Motor neuron (in vitro differentiated cells): ENCODE data around the gene GLP2R. TPM values are rescaled to one million over a fixed set of nuclear protein-coding genes. Genes with fewer than 3 reads are reported as not detected.

ENCODE experiments used
- ATAC-seq, 8 experiments: fragments of 200-7000 bp; cut with Tn5 transposase; replicated peaks in 6 of 8; 2 replicates each; pipeline ENCODE4 v1.8.0; 2021; ENCODE audit warnings: mild to moderate bottlenecking in 8 of 8, moderate library complexity in 8 of 8
- H3K27ac ChIP-seq, 2 donors: fragments of 250-450 bp; sonication (Bioruptor Pico); 2 replicates each; pipeline ENCODE4 v1.9.0; 2021; ENCODE audit warnings: antibody characterized with exemption in 2 of 2, mild to moderate bottlenecking in 2 of 2, moderate library complexity in 1 of 2
- H3K4me1 ChIP-seq, 2 donors: fragments of 250-450 bp; sonication (Bioruptor Pico); replicated peaks in 1 of 2; 2 replicates each; pipeline ENCODE4 v1.6.1; 2021; ENCODE audit warnings: antibody characterized with exemption in 2 of 2, mild to moderate bottlenecking in 2 of 2, moderate library complexity in 1 of 2
- H3K4me3 ChIP-seq, 5 donors: fragments of 250-450 bp; sonication (Bioruptor Pico); 2 replicates each; pipeline ENCODE4 v1.9.0; 2021; ENCODE audit warnings: antibody characterized with exemption in 5 of 5, mild to moderate bottlenecking in 5 of 5, moderate library complexity in 4 of 5
- WGBS, 10 experiments: fragments of 450-650 bp; shearing (Covaris generic); methylation state at CpG; one replicate each; pipeline ENCODE4 v1.0.0; 2022; 5-methylcytosine and 5-hydroxymethylcytosine counted together
- in situ Hi-C, 9 experiments: fragments of 400-800 bp; cut with MboI; loops; one replicate each; pipeline ENCODE4 v1.15.0; 2021; ENCODE audit warnings: low sequenced_read_pairs in 9 of 9, low pct_unique_long_range_greater_than_20kb in 2 of 9; ENCODE audit not compliant: unreplicated experiment in 9 of 9
- total RNA-seq, 8 experiments: library from RNA; unstranded; fragments of 300-600 nt; gene quantifications; 2 replicates each; pipeline versions ENCODE4 v1.2.3 to v1.2.4, GENCODE V29; 2022

Gene GLP2R
- total RNA-seq, 8 experiments from 2014 or later: 0.09 to 0.52 (median 0.14) TPM; not detected in 2

GRCh38 chr17:9801505-9801904 lies 24.2 kb upstream of the GLP2R start:
- no peak for ATAC-seq
- no peaks in the 10 kb centered on the region for H3K4me1 ChIP-seq
- 0 to 100% (median 83%) methylated on average over 1 to 2 of the region's 2 CpGs; no CpG with 5 or more reads in 1 of the 10 experiments for WGBS, 10 experiments
- in situ Hi-C loops: no loop called here
- H3K27ac ChIP-seq: no peak overlapping the region
- H3K4me3 ChIP-seq: no peak overlapping the region

- in situ Hi-C loops: no loop called here
- peak in 3 of 8 experiments; percentile 68 to 93 (median 89) for ATAC-seq
- WGBS, 10 experiments: 40 to 83% (median 65%) methylated on average over 1 to 4 of the region's 13 CpGs; no CpG with 5 or more reads in 5 of the 10 experiments
- Histone ChIP-seq H3K4me3 (no peak overlapping the region), H3K4me1 (no peaks in the 10 kb centered on the region), H3K27ac (no peak overlapping the region)
These were observed 23.4 kb upstream of the GLP2R start for GRCh38 chr17:9802294-9802693.

GRCh38 chr17:9802697-9803096 lies 23.0 kb upstream of the GLP2R start:
- Histone ChIP-seq H3K4me3 (no peak overlapping the region), H3K27ac (no peak overlapping the region), H3K4me1 (no peaks in the 10 kb centered on the region)
- in situ Hi-C loops: no loop called here
- 0 to 83% (median 5%) methylated on average over 1 to 2 of the region's 4 CpGs; no CpG with 5 or more reads in 4 of the 10 experiments for WGBS, 10 experiments
- peak in 2 of 8 experiments; percentile 71 to 78 for ATAC-seq

GRCh38 chr17:9805769-9806168 lies 20.0 kb upstream of the GLP2R start:
- H3K4me1 ChIP-seq: no peaks in the 10 kb centered on the region
- no peak for ATAC-seq
- H3K27ac ChIP-seq: no peak overlapping the region
- WGBS, 10 experiments: 32 to 100% (median 61%) methylated on average over 1 to 4 of the region's 4 CpGs; no CpG with 5 or more reads in 2 of the 10 experiments
- in situ Hi-C loops: no loop called here
- no peak overlapping the region for H3K4me3 ChIP-seq

- Histone ChIP-seq H3K4me3 (no peak overlapping the region), H3K27ac (no peak overlapping the region), H3K4me1 (no peaks in the 10 kb centered on the region)
- WGBS, 10 experiments: 0 to 77% (median 40%) methylated on average over 1 to 6 of the region's 6 CpGs; no CpG with 5 or more reads in 1 of the 10 experiments
- no peak for ATAC-seq
- in situ Hi-C loops: no loop called here
These were observed 19.0 kb upstream of the GLP2R start for GRCh38 chr17:9806699-9807098.

- WGBS, 10 experiments: 43 to 95% (median 84%) methylated on average over 1 to 5 of the region's 8 CpGs; no CpG with 5 or more reads in 3 of the 10 experiments
- no peak overlapping the region for H3K4me3 ChIP-seq
- H3K27ac ChIP-seq: no peak overlapping the region
- in situ Hi-C loops: no loop called here
- no peaks in the 10 kb centered on the region for H3K4me1 ChIP-seq
- ATAC-seq: no peak
These were observed 16.3 kb upstream of the GLP2R start for GRCh38 chr17:9809409-9809808.

- ATAC-seq: no peak
- in situ Hi-C loops: no loop called here
- Histone ChIP-seq H3K4me3 (no peak overlapping the region), H3K27ac (no peak overlapping the region), H3K4me1 (no peaks in the 10 kb centered on the region)
- WGBS, 10 experiments: 0 to 82% (median 52%) methylated on average over 1 to 4 of the region's 4 CpGs; no CpG with 5 or more reads in 2 of the 10 experiments
These were observed 15.4 kb upstream of the GLP2R start for GRCh38 chr17:9810100-9810949.

GRCh38 chr17:9811086-9811485 lies 14.6 kb upstream of the GLP2R start:
- WGBS, 10 experiments: 25 to 100% (median 80%) methylated on average over 1 to 5 of the region's 5 CpGs; no CpG with 5 or more reads in 1 of the 10 experiments
- no peak for ATAC-seq
- no peaks in the 10 kb centered on the region for H3K4me1 ChIP-seq
- no peak overlapping the region for H3K4me3 ChIP-seq
- no peak overlapping the region for H3K27ac ChIP-seq
- in situ Hi-C loops: no loop called here

- ATAC-seq: no peak
- 0 to 86% (median 70%) methylated on average over 1 to 7 of the region's 11 CpGs; no CpG with 5 or more reads in 2 of the 10 experiments for WGBS, 10 experiments
- in situ Hi-C loops: no loop called here
- Histone ChIP-seq H3K4me3 (no peak overlapping the region), H3K4me1 (no peaks in the 10 kb centered on the region), H3K27ac (no peak overlapping the region)
These were observed 14.2 kb upstream of the GLP2R start for GRCh38 chr17:9811537-9811936.

- in situ Hi-C loops: no loop called here
- no peak for ATAC-seq
- WGBS, 10 experiments: 60 to 100% (median 89%) methylated on average over 1 to 8 of the region's 9 CpGs; no CpG with 5 or more reads in 2 of the 10 experiments
- Histone ChIP-seq H3K27ac (no peak overlapping the region), H3K4me3 (no peak overlapping the region), H3K4me1 (no peaks in the 10 kb centered on the region)
These were observed 12.6 kb upstream of the GLP2R start for GRCh38 chr17:9813166-9813565.

GRCh38 chr17:9814337-9814945 lies 11.3 kb upstream of the GLP2R start:
- 56 to 100% (median 73%) methylated on average over 3 to 13 of the region's 14 CpGs; no CpG with 5 or more reads in 3 of the 10 experiments for WGBS, 10 experiments
- Histone ChIP-seq H3K27ac (no peak overlapping the region), H3K4me1 (no peaks in the 10 kb centered on the region), H3K4me3 (no peak overlapping the region)
- ATAC-seq: no peak
- in situ Hi-C loops: no loop called here

- in situ Hi-C loops: no loop called here
- no peak for ATAC-seq
- WGBS, 10 experiments: 33 to 100% (median 82%) methylated on average over 1 to 8 of the region's 10 CpGs; no CpG with 5 or more reads in 5 of the 10 experiments
- no peaks in the 10 kb centered on the region for H3K4me1 ChIP-seq
- H3K27ac ChIP-seq: no peak overlapping the region
- H3K4me3 ChIP-seq: no peak overlapping the region
These were observed 9.3 kb upstream of the GLP2R start for GRCh38 chr17:9816472-9816871.

- in situ Hi-C loops: no loop called here
- 8 to 86% (median 50%) methylated on average over 1 to 8 of the region's 8 CpGs; no CpG with 5 or more reads in 1 of the 10 experiments for WGBS, 10 experiments
- Histone ChIP-seq H3K27ac (no peak overlapping the region), H3K4me3 (no peak overlapping the region), H3K4me1 (no peaks in the 10 kb centered on the region)
- peak in 5 of 8 experiments; percentile 40 to 98 (median 72) for ATAC-seq
These were observed 8.6 kb upstream of the GLP2R start for GRCh38 chr17:9817086-9817485.
